Body of pancreas (tissue), 4 donors: ENCODE data around the gene RBM47. TPM values are rescaled to one million over a fixed set of nuclear protein-coding genes. Genes with fewer than 3 reads are reported as not detected.
A peak's percentile ranks its signal among the peaks of the same experiment; 100 is the strongest.

Experiments
- ATAC-seq: fragments of 150-250 bp; one replicate; pipeline ENCODE4 v1.9.1; 2016
- DNase-seq, 4 donors: peaks; one replicate each; pipeline ENCODE4 v3.0.0-alpha.2; 2019
- H3K27ac ChIP-seq, 4 donors: fragments of 200-600 bp; sonication (generic); 1 replicate in 3 of 4; 2 replicates in 1 of 4; pipeline versions ENCODE4 v1.5.1 to v1.6.1; 2016 to 2019; ENCODE audit warnings: mild to moderate bottlenecking in 1 of 4, mixed read lengths in 1 of 4, moderate library complexity in 1 of 4
- H3K27me3 ChIP-seq, 2 donors: fragments of 200-600 bp; sonication (generic); one replicate each; pipeline ENCODE4 v1.6.0; 2016; ENCODE audit warnings: mild to moderate bottlenecking in 1 of 2
- H3K36me3 ChIP-seq, 2 donors: fragments of 200-600 bp; sonication (generic); replicated peaks in 1 of 2; 2 replicates each; pipeline ENCODE4 v1.5.1; 2016; ENCODE audit warnings: low read depth in 2 of 2; ENCODE audit not compliant: insufficient read depth in 1 of 2
- H3K4me1 ChIP-seq: fragments of 200-600 bp; sonication (generic); one replicate; pipeline ENCODE4 v1.6.0; 2016
- H3K4me3 ChIP-seq, 2 donors: fragments of 200-600 bp; sonication (generic); 1 replicate in 1 of 2; 2 replicates in 1 of 2; pipeline ENCODE4 v1.5.1; 2016 to 2019
- H3K9me3 ChIP-seq, 3 donors: fragments of 200-600 bp; sonication (generic); 1 replicate in 2 of 3; 2 replicates in 1 of 3; pipeline ENCODE4 v1.5.1; 2016
- CTCF ChIP-seq, 7 experiments: fragments of 450-650 bp in 4 of 7; fragments of 200-600 bp in 3 of 7; sonication (generic) in 3 of 7; IDR thresholded peaks; one replicate each; pipeline ENCODE4 v1.5.1; 2016 to 2019; ENCODE audit warnings: antibody characterized with exemption in 7 of 7
- POLR2A ChIP-seq, 3 donors: fragments of 450-650 bp; IDR thresholded peaks; one replicate each; pipeline ENCODE4 v1.6.1; 2016; ENCODE audit warnings: antibody characterized with exemption in 3 of 3, mild to moderate bottlenecking in 2 of 3
- WGBS, 2 donors: methylation state at CpG; one replicate each; pipeline ENCODE4 v1.1.5; 2017; 5-methylcytosine and 5-hydroxymethylcytosine counted together
- intact Hi-C: fragments of 100-400 bp; cut with DNase I; formaldehyde crosslinking; loops from one replicate; pipeline ENCODE4 v1.15.1; 2023
- total RNA-seq, 2 donors: library from RNA; depleted of rRNA; stranded (reverse); fragments of >200 nt; gene quantifications; one replicate each; pipeline ENCODE4 v1.1.0, GENCODE V29; 2016

The RBM47 gene
- total RNA-seq, 2 donors from 2014 or later: 79.9 to 99.5 TPM

- H3K36me3 ChIP-seq: peaks cover 0 to 9% of the 10 kb centered on the region in 2 donors
- no peak overlapping the region for H3K27ac ChIP-seq
- intact Hi-C loops: no loop called here
- H3K4me3 ChIP-seq: no peak overlapping the region
- 91 to 97% methylated on average over 24 of the region's 24 CpGs for WGBS, 2 donors
- TF ChIP-seq CTCF (IDR thresholded peaks at IDR 0.05) (no peak), POLR2A (IDR thresholded peaks at IDR 0.05) (no peak)
- H3K27me3 ChIP-seq: no peaks in the 10 kb centered on the region
- no peak for DNase-seq
- H3K9me3 ChIP-seq: no peaks in the 10 kb centered on the region
- no peak for ATAC-seq
- H3K4me1 ChIP-seq: peaks cover 9% of the 10 kb centered on the region
Observed at GRCh38 chr4:40425799-40426574, 203.7 kb downstream of the RBM47 start.

DNA sequence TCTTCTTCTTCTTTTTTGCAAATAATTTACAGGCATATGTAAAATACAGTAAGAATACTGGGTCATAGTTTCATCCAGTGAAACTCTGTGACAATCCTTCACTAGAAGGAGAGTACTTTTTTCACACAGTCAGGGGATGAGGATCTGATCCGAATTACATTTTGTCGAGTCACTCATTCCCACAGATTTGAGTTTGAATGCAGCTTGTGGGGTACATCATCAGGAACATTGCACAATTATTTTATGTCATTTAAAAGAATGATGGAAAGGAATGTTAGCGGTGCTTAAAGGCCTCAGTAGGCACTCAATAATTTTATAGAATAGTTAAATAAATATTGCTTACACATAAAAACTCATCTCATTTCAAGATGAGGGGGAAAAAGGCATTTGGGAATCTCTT is 205.9 kb downstream of the RBM47 start:
- ATAC-seq (no peak), DNase-seq (no peak)
- H3K27me3 ChIP-seq: no peaks in the 10 kb centered on the region
- WGBS, 2 donors: 89 to 93% methylated on average over 3 of the region's 3 CpGs
- TF ChIP-seq CTCF (IDR thresholded peaks at IDR 0.05) (no peak), POLR2A (IDR thresholded peaks at IDR 0.05) (no peak)
- no peak overlapping the region for H3K4me3 ChIP-seq
- H3K36me3 ChIP-seq: peaks cover 0 to 6% of the 10 kb centered on the region in 2 donors
- peaks cover 30% of the 10 kb centered on the region for H3K4me1 ChIP-seq
- H3K9me3 ChIP-seq: no peaks in the 10 kb centered on the region
- intact Hi-C loops: no loop called here
- no peak overlapping the region for H3K27ac ChIP-seq

GRCh38 chr4:40421839-40422708 is 207.6 kb downstream of the RBM47 start:
- peak overlapping the region in 2 of 4 donors; percentile 12 to 41 for H3K27ac ChIP-seq
- H3K4me1 ChIP-seq: peaks cover 46% of the 10 kb centered on the region
- intact Hi-C loops: no loop called here
- no peaks in the 10 kb centered on the region for H3K27me3 ChIP-seq
- H3K4me3 ChIP-seq: no peak overlapping the region
- H3K36me3 ChIP-seq: peaks cover 0 to 5% of the 10 kb centered on the region in 2 donors
- DNase-seq (no peak), ATAC-seq (no peak)
- no peaks in the 10 kb centered on the region for H3K9me3 ChIP-seq
- 80 to 87% methylated on average over 7 of the region's 7 CpGs for WGBS, 2 donors
- no peak for TF ChIP-seq CTCF (IDR thresholded peaks at IDR 0.05)
- no peak for TF ChIP-seq POLR2A (IDR thresholded peaks at IDR 0.05)

DNA sequence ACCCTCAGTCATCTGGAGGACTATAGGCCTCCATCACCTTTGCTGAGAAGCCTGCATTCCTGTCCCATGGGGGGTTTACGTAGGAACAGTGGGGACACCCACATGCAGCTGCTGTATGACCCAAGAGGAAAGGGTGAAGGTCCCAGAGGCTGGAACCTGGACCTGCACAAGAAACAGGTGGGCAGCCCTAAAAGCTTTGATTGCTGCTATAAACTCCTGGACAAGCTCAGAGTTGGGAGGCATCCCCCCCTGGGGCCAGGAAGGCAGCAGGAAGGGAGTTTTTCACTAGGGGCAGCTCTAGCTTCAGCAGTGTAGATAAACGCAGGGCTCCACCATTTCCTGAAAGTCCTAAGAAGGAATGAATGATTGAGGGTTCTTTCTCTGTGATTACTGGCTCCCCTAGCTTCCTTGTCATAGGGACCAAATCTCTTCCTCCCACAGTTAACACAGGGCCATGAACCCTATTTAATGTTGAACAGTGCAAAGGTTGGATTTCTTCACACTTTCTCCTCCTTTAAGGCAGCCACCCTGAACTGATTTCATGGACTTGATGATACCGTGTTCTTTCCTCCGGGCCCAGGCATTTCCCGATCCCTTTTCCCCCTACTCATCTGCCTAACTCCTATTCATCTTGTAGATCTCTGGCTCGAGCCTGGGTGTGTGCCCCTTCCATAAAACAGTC is 210.3 kb downstream of the RBM47 start:
- TF ChIP-seq CTCF (IDR thresholded peaks at IDR 0.05) (no peak), POLR2A (IDR thresholded peaks at IDR 0.05) (no peak)
- Histone ChIP-seq H3K27me3 (no peaks in the 10 kb centered on the region), H3K27ac (peak overlapping the region; percentile 64 to 90 (median 80)), H3K4me1 (peaks cover 52% of the 10 kb centered on the region), H3K4me3 (no peak overlapping the region), H3K36me3 (no peaks in the 10 kb centered on the region), H3K9me3 (no peaks in the 10 kb centered on the region)
- intact Hi-C loops: no loop called here
- DNase-seq (no peak), ATAC-seq (no peak)
- WGBS, 2 donors: 50 to 69% methylated on average over 6 of the region's 6 CpGs
